DMS79 (cell line): ENCODE results near the gene PVALEF.

ENCODE experiments used
- DNase-seq: peaks from one replicate; lab custom pipeline; 2025; lab: John Stamatoyannopoulos, UW

The PVALEF gene

DNA sequence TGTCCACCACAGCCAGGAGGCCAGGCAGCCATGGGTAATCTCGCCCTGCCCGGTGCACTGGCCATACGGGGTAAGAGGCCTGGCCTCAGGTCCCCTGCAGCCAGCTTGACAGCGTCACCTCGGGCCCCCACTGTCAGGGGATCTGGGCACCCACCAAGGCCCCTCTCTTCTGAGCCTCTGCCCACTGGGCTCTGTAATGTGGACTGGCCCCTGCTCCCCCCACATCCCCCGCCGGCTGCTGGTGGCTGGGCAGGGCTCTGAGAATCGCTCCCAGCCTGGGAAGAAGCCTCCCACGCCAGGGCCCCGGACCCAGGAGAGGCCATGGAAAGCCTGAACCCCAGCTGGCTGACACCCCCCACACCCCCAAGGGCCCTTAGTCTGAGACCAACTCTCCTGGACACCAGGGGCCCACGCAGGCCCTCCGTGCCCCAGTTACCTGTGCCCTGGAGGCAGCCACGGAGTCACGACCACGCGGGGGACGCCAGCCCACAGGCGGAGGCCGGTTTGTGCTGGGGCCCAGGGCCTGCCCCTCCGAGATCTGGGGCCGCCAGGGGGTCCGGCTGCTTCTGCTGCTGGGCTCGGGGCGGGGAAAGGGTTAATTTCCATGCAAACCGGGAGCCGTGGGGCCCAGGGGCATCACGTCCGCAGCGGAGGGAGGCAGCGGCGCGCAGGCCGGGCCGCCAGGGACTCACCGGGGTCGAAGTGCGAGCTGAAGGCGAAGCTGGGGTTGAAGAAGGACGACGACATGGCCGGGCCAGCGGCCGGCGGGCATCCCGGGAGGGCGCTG, at the start of gene PVALEF:
TSS of gene PVALEF (plus strand) at position 262 of the 787 bp plus-strand sequence. CDS start 15,720 bp downstream, outside the sequence.
- no peak for DNase-seq

DNA sequence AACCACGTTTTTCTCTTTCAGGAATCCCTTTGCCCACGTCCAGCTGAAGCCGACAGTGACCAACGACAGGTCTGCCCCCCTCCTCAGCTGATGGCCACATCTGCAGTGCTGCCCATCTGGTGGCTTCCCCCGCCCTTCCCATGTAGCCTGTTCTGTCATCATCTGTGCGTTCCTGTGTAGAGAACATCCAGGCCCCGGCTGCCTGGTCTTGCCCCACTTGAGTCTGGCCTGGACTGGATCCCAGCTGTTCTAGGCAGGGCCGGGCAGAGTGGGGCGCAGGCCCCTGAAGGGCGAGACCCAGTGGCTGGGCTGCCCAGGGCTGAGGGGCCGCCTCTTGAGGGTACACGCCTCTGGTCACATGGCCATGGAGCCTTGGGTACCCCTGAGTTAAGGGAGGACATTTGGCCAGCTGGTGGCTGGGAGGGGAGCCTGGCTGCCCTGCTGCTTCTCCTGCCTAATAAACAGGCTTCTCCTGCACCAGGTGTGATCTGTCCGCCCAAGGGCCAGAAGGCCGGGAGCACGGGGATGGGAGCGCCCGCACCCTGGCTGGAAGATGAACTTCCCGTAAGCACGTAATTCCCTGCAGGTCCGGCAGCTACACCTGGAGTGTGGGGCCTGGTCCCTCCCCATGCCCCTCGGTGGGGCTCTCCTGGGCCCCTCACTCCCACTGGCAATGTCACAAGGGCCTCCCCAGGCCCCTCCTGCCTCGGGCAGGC, 49.4 kb upstream of the PVALEF start:
- no peak for DNase-seq

DNA sequence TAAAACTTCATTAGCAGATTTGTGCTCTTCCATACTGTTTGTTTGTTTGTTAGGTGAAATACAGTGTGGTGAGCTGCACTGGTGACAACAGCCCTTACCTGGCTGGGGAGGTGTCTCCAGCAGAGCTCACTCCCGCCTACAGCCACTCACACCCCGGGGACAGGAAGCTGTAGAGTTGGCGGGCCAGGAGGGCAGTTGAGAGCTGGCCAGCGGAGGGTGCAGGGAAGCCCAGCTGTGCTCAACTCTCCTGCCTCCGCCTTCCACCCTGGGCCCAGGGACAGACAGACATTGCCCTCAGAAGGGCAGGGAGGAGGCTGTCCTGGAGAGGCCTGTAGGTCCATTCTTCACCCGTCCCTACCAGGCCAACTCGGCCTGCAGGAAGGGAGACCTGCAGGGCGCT, 48.6 kb upstream of the PVALEF start:
- no peak for DNase-seq

DNA sequence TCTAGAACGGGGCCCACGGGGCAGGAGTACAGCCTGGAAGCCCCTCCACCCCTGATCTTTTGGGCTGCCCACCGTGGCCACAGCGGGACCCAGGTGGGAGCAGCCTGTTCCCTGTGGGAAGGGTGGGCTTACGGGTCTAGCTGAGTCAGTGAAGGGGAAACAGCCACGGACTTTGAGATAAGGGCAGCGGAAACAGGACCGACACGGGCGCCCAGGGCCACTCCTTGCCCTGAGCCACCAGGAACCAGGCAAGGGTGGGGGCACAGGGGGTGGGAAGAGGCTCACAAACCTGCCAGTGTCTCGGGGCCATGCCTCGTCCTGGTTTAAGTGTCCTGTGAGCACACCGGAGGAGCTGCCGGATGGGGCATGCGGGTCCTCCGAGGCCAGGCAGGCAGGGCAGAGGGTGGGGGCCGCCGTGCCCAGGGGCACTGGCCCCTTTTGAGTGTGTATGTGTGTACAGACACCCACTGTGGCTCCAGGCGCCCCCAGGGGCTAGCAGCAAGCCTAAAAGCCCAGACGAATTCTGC, 47.6 kb upstream of the PVALEF start:
- no peak for DNase-seq

DNA sequence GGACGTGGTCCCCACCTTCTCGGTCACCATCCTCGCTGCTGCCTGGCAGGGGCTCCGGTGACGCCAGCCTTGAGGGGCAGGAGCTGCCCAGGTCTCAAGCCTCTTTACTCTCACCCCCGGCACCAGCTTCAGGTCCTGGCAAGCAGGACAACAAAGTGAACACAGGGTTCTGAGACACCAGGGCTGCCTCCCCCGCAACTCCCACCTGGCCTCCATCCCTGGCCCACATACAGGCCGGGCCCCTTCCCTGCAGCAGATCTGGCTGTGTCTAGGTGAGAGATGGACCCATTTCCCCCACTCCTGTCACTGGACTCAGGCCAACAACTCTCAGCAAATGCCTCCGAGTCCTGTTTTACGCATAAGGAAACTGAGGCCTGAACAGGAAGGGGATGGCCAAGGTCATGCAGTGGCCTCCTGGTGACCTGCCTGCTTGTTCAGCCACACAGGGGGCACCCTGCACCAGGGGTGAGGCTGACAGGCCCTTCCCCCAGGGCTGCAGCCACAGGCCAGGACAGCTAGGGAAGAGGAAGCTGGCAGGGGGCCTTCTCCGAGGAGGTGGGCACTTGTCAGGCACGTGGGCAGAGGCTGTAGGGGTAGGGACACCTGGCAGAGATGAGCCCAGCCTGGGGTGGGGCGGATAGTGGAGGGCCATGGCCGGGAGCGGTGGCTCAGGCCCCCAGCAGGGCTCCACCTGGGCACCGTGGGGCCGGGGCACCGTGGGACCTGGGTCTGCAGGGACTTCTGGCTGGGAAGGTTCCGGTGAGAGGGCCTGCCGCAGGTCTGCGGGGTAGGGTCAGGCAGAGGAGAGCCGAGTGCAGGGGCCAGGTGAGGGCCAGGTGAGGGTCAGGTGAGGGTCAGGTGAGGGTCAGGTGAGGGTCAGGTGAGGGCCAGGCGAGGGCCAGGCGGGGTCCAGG, 46.7 kb upstream of the PVALEF start:
- no peak for DNase-seq

DNA sequence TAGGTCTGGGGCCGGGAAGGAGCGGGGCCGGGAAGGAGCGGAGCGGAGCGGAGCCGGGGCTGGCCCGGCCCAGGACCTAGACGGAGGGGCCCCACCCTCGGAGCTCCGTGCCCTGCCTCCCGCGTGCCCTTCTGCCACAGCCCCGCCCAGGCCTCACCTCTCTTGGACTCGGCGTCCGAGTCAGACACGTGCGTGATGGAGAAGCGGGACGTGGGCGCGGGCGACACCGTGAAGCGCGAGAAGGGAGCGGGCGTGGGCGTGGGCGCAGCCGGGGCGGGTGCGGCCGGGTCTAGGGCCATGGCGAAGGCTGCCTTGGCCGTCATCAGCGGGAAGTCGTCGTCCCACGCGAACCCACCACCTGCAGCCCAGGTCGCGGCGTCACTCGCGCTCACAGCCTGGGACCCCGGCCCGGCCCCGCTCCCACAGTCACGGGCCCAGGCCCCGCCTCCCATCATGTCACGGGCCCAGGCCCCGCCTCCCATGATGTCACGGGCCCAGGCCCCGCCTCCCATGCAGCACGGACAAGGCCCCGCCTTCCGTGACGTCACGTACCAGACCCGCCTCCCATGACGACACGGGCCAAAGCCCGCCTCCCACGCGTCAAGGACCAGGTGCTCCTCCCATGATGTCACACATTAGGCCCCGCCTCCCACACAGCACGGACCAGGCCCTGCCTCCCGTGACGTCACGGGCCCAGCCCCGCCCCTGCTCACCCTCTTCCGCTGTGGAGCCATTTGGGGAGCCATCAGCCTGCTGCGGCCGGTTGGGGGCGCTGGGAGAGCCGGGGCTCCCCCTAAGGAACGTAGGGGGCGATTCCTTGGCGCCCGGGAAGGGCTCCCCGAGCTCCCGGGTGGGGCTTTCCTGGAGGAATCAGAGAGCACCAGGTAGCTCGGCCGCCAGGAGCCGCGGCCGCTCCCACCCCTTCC, 45.8 kb upstream of the PVALEF start:
- no peak for DNase-seq

DNA sequence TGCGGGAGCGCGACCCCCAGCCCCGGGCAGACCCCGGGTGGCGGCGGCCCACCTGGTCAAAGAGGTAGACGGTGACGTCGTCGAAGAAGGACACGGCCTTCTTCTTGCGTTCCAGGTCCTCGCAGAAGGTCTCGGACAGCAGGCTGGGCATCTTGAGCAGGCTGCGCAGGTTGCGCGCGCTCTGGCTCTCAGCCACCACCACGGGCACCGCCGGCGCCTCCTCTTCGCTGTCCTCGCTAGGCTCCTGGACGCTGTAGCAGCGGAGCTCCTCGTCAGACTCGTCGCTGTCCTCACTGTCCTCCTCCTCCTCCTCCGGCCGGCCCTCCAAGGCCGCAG, 45.2 kb upstream of the PVALEF start:
- no peak for DNase-seq

DNA sequence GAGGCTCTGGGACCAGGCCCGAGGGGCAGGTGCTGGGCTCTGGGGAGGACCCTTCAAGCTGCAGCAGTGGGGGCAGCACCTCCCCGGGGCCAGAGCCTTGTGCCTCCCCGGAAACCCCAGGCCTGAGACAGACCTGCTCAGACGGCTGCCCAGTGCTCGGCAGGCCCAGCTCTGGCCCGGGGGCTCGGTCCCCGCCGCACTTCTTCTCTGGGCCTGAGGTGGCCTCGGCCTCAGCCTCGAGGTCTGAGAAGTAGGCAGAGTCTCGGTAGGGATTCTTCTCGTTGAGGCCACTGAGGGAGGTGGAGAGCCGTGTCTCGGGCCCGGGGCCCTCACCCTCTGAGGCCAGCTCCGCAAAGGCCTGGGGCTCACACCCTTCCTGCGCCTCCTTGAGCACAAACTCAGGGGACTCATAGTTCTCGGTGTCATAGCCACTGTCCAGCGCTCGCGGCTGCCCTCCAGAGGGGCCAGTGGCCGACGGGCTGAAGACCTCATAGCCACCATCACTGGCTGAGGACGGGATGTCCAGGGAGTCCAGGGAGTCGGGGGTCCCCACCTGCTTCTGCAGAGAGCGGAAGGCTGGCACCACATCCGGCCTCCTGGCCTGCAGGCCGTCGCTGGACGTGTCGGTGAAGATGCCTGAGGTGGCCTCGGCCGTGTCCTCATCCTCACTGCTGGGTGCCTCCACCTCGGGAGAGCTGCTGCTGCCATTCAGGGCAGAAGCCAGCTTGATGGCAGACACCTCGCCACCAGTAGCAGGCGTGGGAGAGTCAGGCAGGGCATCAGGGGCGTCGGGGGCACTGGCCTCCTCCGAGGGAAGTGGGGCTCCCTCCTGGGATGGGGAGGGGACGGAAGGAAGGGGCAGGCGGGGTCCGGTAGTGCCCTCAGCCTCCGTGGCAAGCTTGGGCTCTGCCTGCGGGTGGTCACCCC, 44.3 kb upstream of the PVALEF start:
- no peak for DNase-seq

DNA sequence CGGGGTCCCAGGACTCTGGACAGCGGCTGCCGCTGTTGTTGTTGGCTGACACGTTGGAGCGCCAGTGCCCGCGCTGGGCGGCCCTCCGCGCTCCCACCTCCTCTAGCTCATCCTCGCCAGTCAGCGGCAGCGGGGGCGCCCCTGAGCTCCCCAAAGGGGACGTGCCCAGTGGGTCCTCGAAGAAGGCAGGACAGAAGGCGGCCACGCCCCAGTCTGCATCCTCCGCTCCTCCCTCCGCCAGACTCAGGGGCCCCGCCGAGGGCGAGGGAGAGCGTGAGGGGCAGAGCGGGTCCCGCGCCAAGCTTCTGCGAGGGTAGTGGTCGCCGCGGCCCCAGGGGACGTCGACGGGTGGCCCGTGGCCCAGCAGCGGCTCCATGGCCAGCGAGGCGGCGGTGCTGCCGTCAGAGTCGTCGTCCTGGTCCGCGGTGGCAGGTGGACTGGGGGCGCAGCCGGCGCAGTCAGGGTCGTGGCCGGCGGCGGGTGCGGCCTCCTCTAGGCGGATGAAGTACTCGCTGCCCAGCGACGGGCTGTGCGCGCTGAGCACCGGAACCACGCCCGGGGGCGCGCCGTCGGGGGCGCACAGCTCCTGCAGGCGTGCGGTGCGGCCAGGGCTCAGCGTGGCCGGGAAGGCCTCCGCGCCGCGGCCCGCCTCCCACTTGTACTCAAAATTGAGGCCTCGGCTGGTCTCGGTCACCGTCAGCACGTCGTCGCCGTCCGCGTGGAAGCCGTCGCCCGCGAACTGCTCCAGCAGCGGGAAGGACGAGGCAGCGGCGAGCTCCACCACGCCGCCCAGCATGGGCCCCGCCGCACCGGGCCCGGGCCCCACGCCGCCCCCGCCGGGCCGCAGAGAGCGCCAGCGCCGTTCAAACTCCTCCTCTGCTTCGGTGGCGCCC, 43.2 kb upstream of the PVALEF start:
- no peak for DNase-seq

DNA sequence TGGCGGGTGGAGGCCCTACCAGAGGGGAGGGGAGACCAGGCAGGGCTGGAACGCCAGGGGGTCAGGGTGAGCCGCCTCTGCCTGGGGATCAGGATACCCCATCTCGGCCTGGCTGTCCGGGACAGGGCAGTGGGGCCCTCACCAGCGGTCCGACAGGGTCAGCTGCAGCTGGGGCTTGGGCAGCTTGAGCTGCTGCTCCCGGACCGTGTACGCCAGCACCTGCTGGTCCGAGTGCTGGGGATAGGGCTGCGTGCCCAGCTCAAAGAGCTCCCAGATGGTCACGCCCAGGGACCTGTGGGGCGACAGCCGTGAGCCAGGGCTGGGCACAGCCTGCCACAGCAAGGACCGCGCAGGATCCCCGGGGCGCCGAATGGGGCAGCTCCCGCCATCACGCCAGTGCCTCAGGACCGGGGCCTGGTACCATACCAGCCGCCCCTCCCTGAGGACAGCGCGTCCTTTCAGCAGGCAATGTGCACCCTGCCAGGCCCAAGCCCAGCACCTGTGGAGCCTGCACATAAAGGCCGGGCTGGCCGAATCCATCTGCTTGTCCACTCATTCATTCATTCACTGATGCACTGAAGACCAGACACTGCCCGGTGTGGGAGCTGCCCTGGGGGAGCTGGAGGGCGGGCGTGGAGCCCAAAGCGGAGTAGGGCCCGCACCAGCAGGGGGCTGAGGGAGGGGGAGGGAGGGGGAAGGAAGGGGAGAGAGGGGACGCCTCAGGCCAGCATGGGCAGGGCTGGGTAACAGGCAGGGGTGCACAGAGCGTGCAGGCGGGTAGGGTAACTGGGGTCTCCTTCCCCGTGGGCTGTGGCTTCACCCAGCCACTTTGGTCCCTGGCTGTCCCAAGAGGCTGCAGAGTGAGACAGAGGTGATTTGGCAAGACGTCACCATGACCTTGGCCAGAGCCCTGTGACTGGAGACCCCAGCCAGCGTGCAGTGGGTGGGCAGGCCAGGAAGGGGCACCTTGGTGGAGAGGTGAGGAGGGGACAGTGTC, 42.0 kb upstream of the PVALEF start:
- DNase-seq = no peak

DNA sequence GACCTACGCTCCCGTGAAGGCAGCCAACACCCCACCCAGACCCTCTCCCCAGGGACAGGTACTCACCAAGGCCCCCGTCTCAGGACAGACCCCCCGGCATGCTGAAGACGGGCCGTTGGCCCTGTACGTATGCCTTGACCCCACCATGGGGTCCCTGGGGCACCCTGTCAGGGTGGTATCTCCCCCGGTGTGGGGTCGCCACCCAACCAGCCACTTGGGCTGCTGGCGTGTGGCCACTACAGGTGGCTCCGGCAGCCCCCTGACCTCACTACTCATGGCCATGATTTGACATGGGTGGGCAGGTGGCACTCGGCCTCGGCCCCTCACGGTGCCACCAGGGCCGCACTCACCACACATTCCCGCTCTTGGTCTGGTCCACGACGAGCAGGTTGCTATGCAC, 40.9 kb upstream of the PVALEF start:
- DNase-seq = no peak

DNA sequence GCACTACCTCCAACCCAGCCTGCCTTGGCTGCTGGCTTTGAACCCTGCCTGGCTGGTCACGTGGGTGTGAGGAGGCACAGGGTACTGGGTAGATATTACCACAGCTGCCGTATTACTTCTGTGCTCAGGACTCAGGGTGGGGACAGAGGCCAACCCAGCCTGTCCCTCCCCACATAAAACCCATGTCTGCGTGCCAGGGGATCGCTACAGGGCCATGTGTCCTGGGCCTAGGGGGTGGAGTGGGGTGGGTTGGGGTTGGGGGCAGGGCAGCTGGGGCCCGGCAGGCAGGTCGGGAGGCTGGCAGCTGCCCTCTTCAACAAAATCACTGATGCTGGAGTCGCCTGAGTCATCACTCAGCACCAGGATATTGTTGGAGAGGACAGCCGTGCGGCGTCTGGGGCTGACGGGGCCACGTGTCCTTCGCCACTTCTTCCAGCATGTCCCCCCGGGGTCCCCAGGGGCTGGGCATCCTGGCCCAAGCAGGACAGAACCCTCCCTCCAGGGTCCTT, 39.7 kb upstream of the PVALEF start:
- no peak for DNase-seq

DNA sequence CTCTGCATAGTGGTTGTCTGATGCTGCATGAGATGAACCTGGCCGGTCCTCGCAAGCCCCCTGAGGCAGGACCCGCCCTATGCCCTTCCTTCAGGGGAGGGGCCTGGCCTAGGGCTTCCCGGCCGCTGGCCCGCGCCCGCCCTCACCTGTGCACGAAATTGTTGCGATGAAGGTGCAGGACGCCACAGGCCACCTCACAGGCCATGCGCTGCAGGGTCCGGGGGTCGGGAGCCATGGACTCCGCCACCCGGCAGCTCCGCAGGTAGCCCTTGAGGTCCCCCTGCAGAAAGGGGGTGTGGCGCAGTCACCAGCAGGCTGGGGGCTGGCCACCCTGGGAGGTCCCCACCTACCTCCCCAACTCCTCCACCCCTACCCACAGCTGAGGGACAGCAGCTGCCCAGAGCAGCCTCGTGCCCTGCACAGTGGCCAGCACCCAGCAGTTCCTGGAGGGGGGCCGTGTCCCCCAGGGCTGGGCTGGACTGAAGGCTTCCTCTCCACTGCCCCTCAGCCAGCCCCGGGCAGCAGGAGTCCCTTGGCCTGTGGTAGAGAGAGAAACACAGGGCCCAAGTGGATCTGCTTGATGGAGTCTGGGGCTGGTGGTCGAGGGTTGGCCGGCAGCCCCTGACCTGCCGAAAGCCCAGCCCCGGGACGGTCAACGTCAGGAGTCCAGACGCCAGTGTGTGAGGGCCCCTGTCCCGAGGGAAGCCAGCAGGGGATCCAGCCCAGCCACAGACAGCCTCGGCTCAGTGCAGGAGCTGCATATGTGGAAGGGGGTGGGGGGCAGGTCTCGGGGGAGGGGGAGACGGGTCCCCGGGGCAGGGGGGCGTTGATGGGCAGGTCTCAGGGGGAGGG, 38.8 kb upstream of the PVALEF start:
- no peak for DNase-seq

DNA sequence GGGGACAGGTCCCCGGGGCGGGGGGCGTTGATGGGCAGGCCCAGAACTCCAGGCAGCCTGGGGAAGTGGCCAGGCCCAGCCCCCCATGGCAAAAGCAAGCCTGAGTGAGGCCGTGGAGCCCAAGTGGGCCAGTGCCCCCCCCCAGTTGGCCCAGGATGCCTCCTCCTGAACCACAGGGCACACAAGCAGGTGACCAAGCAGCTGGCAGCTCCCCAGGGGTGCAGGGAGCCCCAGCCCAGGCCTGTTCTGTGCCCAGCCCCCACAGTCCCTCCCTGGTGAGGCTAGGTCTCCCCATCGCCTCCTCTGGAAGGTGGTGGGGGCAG, 38.2 kb upstream of the PVALEF start:
- no peak for DNase-seq

DNA sequence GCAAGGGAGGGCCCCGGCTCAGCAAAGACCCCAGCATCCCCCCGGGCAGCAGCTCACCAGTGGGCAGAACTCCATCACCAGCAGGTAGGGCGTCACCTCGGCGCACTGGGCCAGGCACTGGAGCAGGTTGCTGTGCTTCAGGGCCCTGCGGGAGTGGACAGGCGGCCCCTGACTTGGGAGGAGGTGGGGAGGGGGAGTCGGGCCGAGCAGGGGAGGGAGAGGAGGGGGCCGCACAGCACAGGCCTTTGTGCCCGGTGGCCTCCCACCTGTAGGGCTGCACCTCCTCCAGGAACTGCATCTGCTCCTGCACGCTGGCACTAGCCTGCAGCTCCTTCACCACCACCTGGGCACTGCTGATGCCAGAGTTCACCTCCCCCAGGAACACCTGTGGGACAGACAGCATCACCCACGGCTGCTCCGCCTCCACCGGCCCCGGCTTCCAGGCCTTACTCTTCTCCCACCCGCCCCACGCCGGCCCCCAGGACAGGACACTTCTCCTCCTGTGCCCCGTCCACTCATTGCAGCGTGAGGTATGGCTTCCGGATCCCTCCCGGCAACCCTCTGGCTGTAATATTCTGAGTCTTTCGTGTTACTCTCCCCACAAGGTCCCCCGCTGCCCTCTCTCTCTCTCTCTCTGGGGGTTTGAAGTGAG, 37.7 kb upstream of the PVALEF start:
- no peak for DNase-seq

DNA sequence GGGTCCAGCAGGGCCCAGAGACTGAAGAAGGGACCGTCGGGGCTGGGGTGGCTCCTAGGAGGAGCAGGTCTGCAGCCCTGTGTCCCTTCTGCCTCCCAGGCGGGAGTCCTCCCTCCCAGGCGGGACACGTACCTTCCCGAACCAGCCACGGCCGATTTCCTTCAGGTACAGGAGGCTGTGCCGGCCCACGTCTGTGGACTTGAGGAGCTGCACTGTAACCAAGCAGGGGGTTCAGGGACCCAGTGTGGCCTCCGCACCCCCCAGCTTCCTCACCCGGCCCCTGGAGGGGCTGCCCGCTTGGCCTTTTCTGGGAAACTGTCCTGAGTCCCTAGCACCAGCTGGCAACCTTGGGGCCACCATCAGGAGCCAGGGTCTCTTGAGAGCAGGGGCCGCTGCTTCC, 37.0 kb upstream of the PVALEF start:
- no peak for DNase-seq
